H9 (cell line): ENCODE data around the gene JPH2. TPM values are rescaled to one million over a fixed set of nuclear protein-coding genes. Genes with fewer than 3 reads are reported as not detected.

ENCODE experiments used
- DNase-seq: peaks from one replicate; pipeline ENCODE4 v3.0.0-alpha.2; 2017
- H2AFZ ChIP-seq: one replicate; pipeline ENCODE4 v1.6.1; 2013; ENCODE audit warnings: mild to moderate bottlenecking, low read length, control low read depth, moderate library complexity
- H2AK5ac ChIP-seq: 2 replicates; pipeline ENCODE4 v1.6.1; 2013; ENCODE audit warnings: low read length, control low read depth, mixed read lengths; ENCODE audit not compliant: insufficient read length
- H2BK120ac ChIP-seq: one replicate; pipeline ENCODE4 v1.6.1; 2013; ENCODE audit warnings: low read depth, mild to moderate bottlenecking, low read length, control low read depth, inconsistent platforms; ENCODE audit not compliant: poor library complexity, severe bottlenecking
- H2BK12ac ChIP-seq: 2 replicates; pipeline ENCODE4 v1.6.1; 2013; ENCODE audit warnings: low read length, control low read depth, mixed read lengths, low read depth; ENCODE audit not compliant: insufficient read length
- H2BK15ac ChIP-seq: 2 replicates; pipeline ENCODE4 v1.6.1; 2013; ENCODE audit warnings: low read depth, low read length, control low read depth
- H2BK20ac ChIP-seq: one replicate; pipeline ENCODE4 v1.6.1; 2013; ENCODE audit warnings: low read depth, mild to moderate bottlenecking, low read length, control low read depth, inconsistent platforms; ENCODE audit not compliant: poor library complexity, severe bottlenecking
- H2BK5ac ChIP-seq: 2 replicates; pipeline ENCODE4 v1.6.1; 2013; ENCODE audit warnings: low read length, control low read depth, mixed read lengths; ENCODE audit not compliant: insufficient read length
- H3K14ac ChIP-seq: 2 replicates; pipeline ENCODE4 v1.6.1; 2013; ENCODE audit warnings: low read length, control low read depth; ENCODE audit not compliant: insufficient read depth
- H3K18ac ChIP-seq: 2 replicates; pipeline ENCODE4 v1.6.1; 2013; ENCODE audit warnings: low read depth, mild to moderate bottlenecking, mixed read lengths, low read length, control low read depth; ENCODE audit not compliant: insufficient read length
- H3K23ac ChIP-seq: 2 replicates; pipeline ENCODE4 v1.6.1; 2013; ENCODE audit warnings: low read length, control low read depth, mixed read lengths, low read depth; ENCODE audit not compliant: insufficient read length
- H3K23me2 ChIP-seq: 2 replicates; pipeline ENCODE4 v1.6.1; 2013; ENCODE audit warnings: low read depth, mild to moderate bottlenecking, mixed read lengths, low read length, control low read depth; ENCODE audit not compliant: insufficient read length, poor library complexity, severe bottlenecking
- H3K27ac ChIP-seq: 2 replicates; pipeline ENCODE4 v1.5.1; 2013; ENCODE audit warnings: low read length, control low read depth, mixed read lengths, low read depth; ENCODE audit not compliant: insufficient read length
- H3K27me3 ChIP-seq: 2 replicates; pipeline ENCODE4 v1.6.1; 2013; ENCODE audit warnings: low read length, control low read depth, inconsistent platforms; ENCODE audit not compliant: insufficient read depth
- H3K4ac ChIP-seq: 2 replicates; pipeline ENCODE4 v1.6.1; 2013; ENCODE audit warnings: low read depth, mild to moderate bottlenecking, control low read depth, inconsistent platforms, low read length, moderate library complexity
- H3K4me1 ChIP-seq: 2 replicates; pipeline ENCODE4 v1.6.1; 2013; ENCODE audit warnings: low read length, control low read depth, inconsistent platforms; ENCODE audit not compliant: insufficient read depth
- H3K4me2 ChIP-seq: 2 replicates; pipeline ENCODE4 v1.6.1; 2013; ENCODE audit warnings: low read length, control low read depth, mixed read lengths; ENCODE audit not compliant: insufficient read length, insufficient read depth
- H3K56ac ChIP-seq: 2 replicates; pipeline ENCODE4 v1.6.1; 2013; ENCODE audit warnings: low read depth, mild to moderate bottlenecking, mixed read lengths, low read length, control low read depth; ENCODE audit not compliant: insufficient read length
- H3K79me1 ChIP-seq: 2 replicates; pipeline ENCODE4 v1.6.1; 2013; ENCODE audit warnings: low read depth, mild to moderate bottlenecking, moderate library complexity, low read length, control low read depth, inconsistent platforms; ENCODE audit not compliant: insufficient read depth, poor library complexity, severe bottlenecking
- H3K79me2 ChIP-seq: 2 replicates; pipeline ENCODE4 v1.6.1; 2013; ENCODE audit warnings: low read length, control low read depth, inconsistent platforms; ENCODE audit not compliant: insufficient read depth
- H3K9ac ChIP-seq: 2 replicates; pipeline ENCODE4 v1.6.1; 2013; ENCODE audit warnings: low read length, control low read depth, mixed read lengths; ENCODE audit not compliant: insufficient read length; ENCODE audit errors: extremely low read depth
- H3K9me3 ChIP-seq: one replicate; pipeline ENCODE4 v1.6.1; 2013; ENCODE audit warnings: low read depth, low read length, inconsistent platforms; ENCODE audit not compliant: control insufficient read depth
- H3T11ph ChIP-seq: one replicate; pipeline ENCODE4 v1.6.1; 2013; ENCODE audit warnings: mild to moderate bottlenecking, low read length, control low read depth, inconsistent platforms
- H4K20me1 ChIP-seq: one replicate; pipeline ENCODE4 v1.6.1; 2013; ENCODE audit not compliant: control insufficient read depth, insufficient read length, insufficient read depth
- H4K5ac ChIP-seq: 2 replicates; pipeline ENCODE4 v1.6.1; 2013; ENCODE audit warnings: low read depth, mild to moderate bottlenecking, mixed read lengths, low read length, control low read depth; ENCODE audit not compliant: insufficient read length
- H4K8ac ChIP-seq: replicated peaks from 2 replicates; pipeline ENCODE4 v1.6.1; 2013; ENCODE audit warnings: low read length, control low read depth, mixed read lengths, low read depth; ENCODE audit not compliant: insufficient read length
- H4K91ac ChIP-seq: 2 replicates; pipeline ENCODE4 v1.6.1; 2013; ENCODE audit warnings: low read depth, mild to moderate bottlenecking, moderate library complexity, mixed read lengths, low read length, control low read depth; ENCODE audit not compliant: insufficient read length
- H3K27ac Mint-ChIP-seq, 3 experiments: 2 replicates in 2 of 3; 3 replicates in 1 of 3; pipeline ENCODE4 v1.8.0; 2020 to 2021; ENCODE audit warnings: mixed read lengths in 3 of 3, mild to moderate bottlenecking in 1 of 3, moderate library complexity in 1 of 3
- H3K27me3 Mint-ChIP-seq: 2 replicates; pipeline ENCODE4 v1.8.0; 2021; ENCODE audit warnings: low read depth, mild to moderate bottlenecking, moderate library complexity, mixed read lengths
- H3K36me3 Mint-ChIP-seq, 3 experiments: 2 replicates in 2 of 3; 3 replicates in 1 of 3; pipeline ENCODE4 v1.8.0; 2020 to 2021; ENCODE audit warnings: low read depth in 3 of 3, mixed read lengths in 3 of 3; ENCODE audit not compliant: insufficient read depth in 1 of 3
- H3K4me1 Mint-ChIP-seq, 2 experiments: 2 replicates each; pipeline ENCODE4 v1.8.0; 2020; ENCODE audit warnings: mixed read lengths in 2 of 2
- H3K4me3 Mint-ChIP-seq, 2 experiments: 2 replicates in 1 of 2; 3 replicates in 1 of 2; pipeline ENCODE4 v1.8.0; 2020 to 2021; ENCODE audit warnings: mild to moderate bottlenecking in 2 of 2, mixed read lengths in 2 of 2, moderate library complexity in 1 of 2
- H3K9me3 Mint-ChIP-seq, 2 experiments: 2 replicates in 1 of 2; 3 replicates in 1 of 2; pipeline ENCODE4 v1.8.0; 2020; ENCODE audit warnings: mild to moderate bottlenecking in 2 of 2, mixed read lengths in 2 of 2, moderate library complexity in 1 of 2
- WGBS: extraction: QIAGEN DNeasy Blood & Tissue Kit; methylation state at CpG from one replicate; pipeline ENCODE4 v1.1.7; 2013; ENCODE audit warnings: missing lambda C conversion rate, low lambda C conversion rate, mixed read lengths; ENCODE audit not compliant: insufficient read length; ENCODE audit errors: extremely low coverage; 5-methylcytosine and 5-hydroxymethylcytosine counted together
- total RNA-seq: library from RNA; stranded (reverse); gene quantifications from 2 replicates; pipeline ENCODE4 v1.2.1, GENCODE V29; 2021
- TF ChIP-seq, protein P1 (sequence below): fragments of 200-600 bp; sonication (generic); conservative IDR thresholded peaks from 3 replicates; pipeline ENCODE4 v1.8.0; 2021; ENCODE audit warnings: antibody characterized with exemption, mild to moderate bottlenecking

Gene JPH2
- total RNA-seq, 1 experiment from 2014 or later: 0.31 TPM

DNA sequence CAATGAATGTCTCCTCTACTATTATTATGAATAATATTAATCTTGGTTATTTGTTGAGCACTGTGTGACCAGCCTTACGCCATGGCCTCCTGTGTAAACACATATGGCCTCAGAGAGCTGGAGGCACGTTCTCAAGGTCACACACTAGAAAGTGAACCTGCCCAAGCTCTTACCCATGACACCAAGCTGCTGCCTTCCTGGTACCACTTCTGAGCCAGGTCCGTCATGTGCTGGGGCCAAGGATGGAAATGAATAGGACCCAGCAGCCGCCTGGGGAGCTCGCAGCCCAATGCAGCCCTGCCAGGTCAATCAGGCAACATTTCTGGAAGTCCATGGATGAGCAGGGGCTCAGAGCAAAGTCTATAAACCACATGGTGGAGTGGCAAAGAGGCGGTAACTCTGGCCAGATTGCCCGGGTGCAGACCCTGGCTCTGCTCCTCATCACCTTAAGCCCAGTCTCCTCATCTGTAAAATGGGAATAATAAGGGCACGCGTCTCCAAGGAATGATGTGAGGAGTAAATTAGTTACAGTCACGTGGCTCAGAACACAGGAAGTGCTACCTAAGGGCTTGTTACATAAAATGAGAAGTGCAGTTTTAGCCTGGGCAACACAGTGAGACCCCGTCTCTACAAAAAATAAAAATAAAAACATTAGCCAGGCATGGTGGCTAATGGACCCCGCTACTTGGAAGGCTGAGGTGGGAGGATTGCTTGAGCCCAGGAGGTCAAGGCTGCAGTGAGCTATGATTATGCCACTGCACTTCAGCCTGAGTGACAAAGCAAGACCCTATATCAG, 61.5 kb downstream of the JPH2 start:
- H3K18ac ChIP-seq: no peak overlapping the region
- no peak overlapping the region for H3K23ac ChIP-seq
- no peak overlapping the region for H2BK5ac ChIP-seq
- H4K20me1 ChIP-seq: no peaks in the 10 kb centered on the region
- TF ChIP-seq, protein P1, sequence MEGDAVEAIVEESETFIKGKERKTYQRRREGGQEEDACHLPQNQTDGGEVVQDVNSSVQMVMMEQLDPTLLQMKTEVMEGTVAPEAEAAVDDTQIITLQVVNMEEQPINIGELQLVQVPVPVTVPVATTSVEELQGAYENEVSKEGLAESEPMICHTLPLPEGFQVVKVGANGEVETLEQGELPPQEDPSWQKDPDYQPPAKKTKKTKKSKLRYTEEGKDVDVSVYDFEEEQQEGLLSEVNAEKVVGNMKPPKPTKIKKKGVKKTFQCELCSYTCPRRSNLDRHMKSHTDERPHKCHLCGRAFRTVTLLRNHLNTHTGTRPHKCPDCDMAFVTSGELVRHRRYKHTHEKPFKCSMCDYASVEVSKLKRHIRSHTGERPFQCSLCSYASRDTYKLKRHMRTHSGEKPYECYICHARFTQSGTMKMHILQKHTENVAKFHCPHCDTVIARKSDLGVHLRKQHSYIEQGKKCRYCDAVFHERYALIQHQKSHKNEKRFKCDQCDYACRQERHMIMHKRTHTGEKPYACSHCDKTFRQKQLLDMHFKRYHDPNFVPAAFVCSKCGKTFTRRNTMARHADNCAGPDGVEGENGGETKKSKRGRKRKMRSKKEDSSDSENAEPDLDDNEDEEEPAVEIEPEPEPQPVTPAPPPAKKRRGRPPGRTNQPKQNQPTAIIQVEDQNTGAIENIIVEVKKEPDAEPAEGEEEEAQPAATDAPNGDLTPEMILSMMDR: no peak
- H4K91ac ChIP-seq: no peak overlapping the region
- no peak overlapping the region for H3T11ph ChIP-seq
- no peak overlapping the region for H2AK5ac ChIP-seq
- peaks cover 5 to 24% of the 10 kb centered on the region in 2 experiments for H3K4me1 Mint-ChIP-seq
- no peak overlapping the region for H3K14ac ChIP-seq
- no peak overlapping the region for H2BK15ac ChIP-seq
- H3K9me3 Mint-ChIP-seq: no peaks in the 10 kb centered on the region
- no peaks in the 10 kb centered on the region for H3K23me2 ChIP-seq
- H3K27ac ChIP-seq: no peak overlapping the region
- H4K8ac ChIP-seq: no peak overlapping the region
- H3K79me1 ChIP-seq: no peaks in the 10 kb centered on the region
- H3K36me3 Mint-ChIP-seq: no peaks in the 10 kb centered on the region; a peak in 1 of 7 replicates
- H4K5ac ChIP-seq: no peak overlapping the region
- H3K79me2 ChIP-seq: no peaks in the 10 kb centered on the region
- H3K27me3 Mint-ChIP-seq: no peaks in the 10 kb centered on the region; the same call in 1 of the 2 replicates
- no peaks in the 10 kb centered on the region for H3K27me3 ChIP-seq
- no peak overlapping the region for H3K9ac ChIP-seq
- no peak overlapping the region for H2AFZ ChIP-seq
- no peaks in the 10 kb centered on the region for H3K9me3 ChIP-seq
- H3K56ac ChIP-seq: no peak overlapping the region
- no peak overlapping the region for H3K4ac ChIP-seq
- H3K4me1 ChIP-seq: no peaks in the 10 kb centered on the region
- no peak overlapping the region for H3K27ac Mint-ChIP-seq
- H3K4me2 ChIP-seq: no peak overlapping the region
- WGBS: no CpG with 5 or more reads among the region's 12 CpGs
- H2BK20ac ChIP-seq: no peak overlapping the region
- no peak for DNase-seq
- H3K4me3 Mint-ChIP-seq: no peak overlapping the region
- no peak overlapping the region for H2BK12ac ChIP-seq
- no peak overlapping the region for H2BK120ac ChIP-seq
